ENCODE data around the gene STXBP1.

DNA sequence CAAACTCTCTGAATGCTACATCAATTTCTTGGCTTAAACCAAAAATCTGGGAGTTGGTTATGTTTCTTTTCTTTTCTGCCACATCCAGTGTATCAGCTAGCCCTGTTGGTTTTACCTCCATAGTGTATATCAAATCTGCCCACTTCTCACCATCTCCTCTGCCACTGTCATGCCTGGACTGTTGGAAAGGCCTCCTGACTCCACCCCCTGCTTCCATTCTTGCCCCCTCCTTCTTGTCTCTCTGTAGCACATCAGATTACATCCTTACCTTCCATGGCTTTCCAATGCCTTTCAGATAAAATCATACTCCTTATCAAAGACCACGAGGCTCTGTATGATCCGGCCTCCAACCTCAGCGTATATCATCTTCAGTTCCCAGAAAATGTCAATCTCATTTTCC lies 35.4 kb downstream of the STXBP1 start:
- TF ChIP-seq, protein P1, sequence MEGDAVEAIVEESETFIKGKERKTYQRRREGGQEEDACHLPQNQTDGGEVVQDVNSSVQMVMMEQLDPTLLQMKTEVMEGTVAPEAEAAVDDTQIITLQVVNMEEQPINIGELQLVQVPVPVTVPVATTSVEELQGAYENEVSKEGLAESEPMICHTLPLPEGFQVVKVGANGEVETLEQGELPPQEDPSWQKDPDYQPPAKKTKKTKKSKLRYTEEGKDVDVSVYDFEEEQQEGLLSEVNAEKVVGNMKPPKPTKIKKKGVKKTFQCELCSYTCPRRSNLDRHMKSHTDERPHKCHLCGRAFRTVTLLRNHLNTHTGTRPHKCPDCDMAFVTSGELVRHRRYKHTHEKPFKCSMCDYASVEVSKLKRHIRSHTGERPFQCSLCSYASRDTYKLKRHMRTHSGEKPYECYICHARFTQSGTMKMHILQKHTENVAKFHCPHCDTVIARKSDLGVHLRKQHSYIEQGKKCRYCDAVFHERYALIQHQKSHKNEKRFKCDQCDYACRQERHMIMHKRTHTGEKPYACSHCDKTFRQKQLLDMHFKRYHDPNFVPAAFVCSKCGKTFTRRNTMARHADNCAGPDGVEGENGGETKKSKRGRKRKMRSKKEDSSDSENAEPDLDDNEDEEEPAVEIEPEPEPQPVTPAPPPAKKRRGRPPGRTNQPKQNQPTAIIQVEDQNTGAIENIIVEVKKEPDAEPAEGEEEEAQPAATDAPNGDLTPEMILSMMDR (IDR thresholded peaks at IDR 0.05), result no peak
- TF ChIP-seq EZH2 (IDR thresholded peaks at IDR 0.05) (no peak), EZH2phosphoT487 (IDR thresholded peaks at IDR 0.05) (no peak)

Data from neural progenitor cell (in vitro differentiated cells).